Thoracic aorta endothelial cell (primary cell): Measurements from ENCODE around the gene TAP1. TPM values are rescaled to one million over a fixed set of nuclear protein-coding genes. Genes with fewer than 3 reads are reported as not detected.

Experiments
- small RNA-seq: library from RNA; depleted of rRNA; stranded (forward); fragments of <200 nt; gene quantifications from one replicate; pipeline ENCODE3, GENCODE V24; 2012
- total RNA-seq: library from RNA; depleted of rRNA; stranded (reverse); fragments of >200 nt; gene quantifications from 2 replicates; pipeline ENCODE4 v1.2.3, GENCODE V29; 2012

Gene TAP1
- 29.4 and 37.5 TPM in 2 replicates for total RNA-seq

GRCh38 chr6:32853541-32854375 lies at the start of gene TAP1, which contains the start of gene PSMB9:
Gene TAP1 (minus strand): TSS chr6:32853704. CDS start chr6:32853636, 68 bp downstream.
Gene PSMB9 (plus strand): TSS chr6:32854192. CDS start chr6:32854230, 38 bp downstream.

GRCh38 chr6:32843979-32844838 lies 9.3 kb downstream of the TAP1 start, which contains the start of gene PSMB8:
Gene PSMB8 (minus strand): TSS chr6:32844047. CDS start chr6:32843996, 51 bp downstream.

GRCh38 chr6:32838114-32838958 lies 15.2 kb downstream of the TAP1 start, which contains the start of gene TAP2:
Gene TAP2 (minus strand): TSS chr6:32838739. CDS start chr6:32838233, 506 bp downstream.

GRCh38 chr6:32816746-32817204 lies 36.7 kb downstream of the TAP1 start, which contains the start of gene HLA-DOB:
Gene HLA-DOB (minus strand): TSS chr6:32817002. CDS start chr6:32816951, 51 bp downstream.

Small RNA genes lying within 50 kb of the gene (small RNA-seq; reads per million reads assigned to genes)
- gene HLA-Z = not detected

Other genes with a start within 250 kb of the TAP1 start
- gene HLA-DQA1, start 216.3 kb downstream of the TAP1 start, total RNA-seq = not detected in 2 replicates
- gene HLA-DQB1, start 187.0 kb downstream of the TAP1 start, total RNA-seq = not detected in 2 replicates
- gene HLA-DQA2, start 112.3 kb downstream of the TAP1 start, total RNA-seq = not detected in 2 replicates
- 0.07 TPM in 1 of 2 replicates, not detected in the other for gene HLA-DQB2, start 90.2 kb downstream of the TAP1 start, total RNA-seq
- not detected in 2 replicates for gene HLA-DOB, start 36.7 kb downstream of the TAP1 start, total RNA-seq
- gene TAP2, start 15.0 kb downstream of the TAP1 start, total RNA-seq = 20.1 and 28.1 TPM in 2 replicates
- gene PSMB8, start 9.7 kb downstream of the TAP1 start, total RNA-seq = 29.1 and 49.2 TPM in 2 replicates
- 7.0 and 9.1 TPM in 2 replicates for gene PSMB9, start 488 bp upstream of the TAP1 start, total RNA-seq
- 0.27 and 0.50 TPM in 2 replicates for gene HLA-DMB, start 87.3 kb upstream of the TAP1 start, total RNA-seq
- gene HLA-DMA, start 99.4 kb upstream of the TAP1 start, total RNA-seq = 0.57 and 0.93 TPM in 2 replicates
- 143 and 157 TPM in 2 replicates for gene BRD2, start 114.9 kb upstream of the TAP1 start, total RNA-seq
- under 0.01 TPM in 1 of 2 replicates, not detected in the other for gene HLA-DOA, start 155.9 kb upstream of the TAP1 start, total RNA-seq
- 5.2 and 16.8 TPM in 2 replicates for gene HLA-DPA1, start 219.9 kb upstream of the TAP1 start, total RNA-seq
- gene HLA-DPB1, start 222.3 kb upstream of the TAP1 start, total RNA-seq = 14.5 and 20.8 TPM in 2 replicates